ENCODE data around the gene KDM5B.
A peak's percentile ranks its signal among the peaks of the same experiment; 100 is the strongest.

Gene KDM5B

GRCh38 chr1:202711949-202712635, 96.1 kb downstream of the KDM5B start:
- Histone ChIP-seq H3K4me1 (ENCODE audit: control extremely low read depth in 1 of 4, control insufficient read depth in 4 of 4, insufficient read depth in 4 of 4, low read length in 3 of 4) (peaks cover 0 to 16% (median 10%) of the 10 kb centered on the region in 4 experiments), H3K27me3 (replicated peaks in 2 of 5; ENCODE audit: control insufficient read depth in 4 of 5, insufficient read depth in 5 of 5, low read length in 4 of 5) (peaks cover 6 to 73% (median 41%) of the 10 kb centered on the region in 5 experiments), H3K9me3 (ENCODE audit: control extremely low read depth in 1 of 5, control insufficient read depth in 4 of 5, insufficient read depth in 2 of 5, low read depth in 1 of 5, low read length in 4 of 5) (no peaks in the 10 kb centered on the region), H3K4me3 (ENCODE audit: control insufficient read depth in 1 of 7, extremely low read depth in 1 of 7, insufficient read depth in 4 of 7, low read depth in 2 of 7, low read length in 6 of 7) (no peak overlapping the region), H3K27ac (ENCODE audit: insufficient read depth in 1 of 2, low read depth in 1 of 2, low read length in 2 of 2, poor library complexity in 1 of 2, severe bottlenecking in 2 of 2) (no peak overlapping the region), H3K36me3 (ENCODE audit: control insufficient read depth in 4 of 4, insufficient read depth in 4 of 4, low read length in 3 of 4) (no peaks in the 10 kb centered on the region)
- 86% methylated on average over 8 of the region's 9 CpGs for WGBS (ENCODE audit: insufficient coverage)
- ChIA-PET POLR2A (no interaction called here), CTCF (interaction anchor here (0.9 to 2.8 kb wide), 3 partner anchors 8 to 52 kb away, joined by 3 to 12 read pairs (median 5); no protein-coding TSS in a partner anchor)
- DNase-seq, result no peak

GRCh38 chr1:202710070-202711045, 97.9 kb downstream of the KDM5B start, which contains the start of gene SYT2:
Gene SYT2 (minus strand): TSS chr1:202710454. CDS start chr1:202605772, 104,682 bp downstream.
- WGBS (ENCODE audit: insufficient coverage), result 5% methylated on average over 44 of the region's 64 CpGs
- peak; percentile 21 to 61 (median 52) for DNase-seq
- no peaks in the 10 kb centered on the region for H3K36me3 ChIP-seq (ENCODE audit: control insufficient read depth in 4 of 4, insufficient read depth in 4 of 4, low read length in 3 of 4)
- H3K27me3 ChIP-seq (replicated peaks in 2 of 5; ENCODE audit: control insufficient read depth in 4 of 5, insufficient read depth in 5 of 5, low read length in 4 of 5), result peaks cover 6 to 85% (median 57%) of the 10 kb centered on the region in 5 experiments
- POLR2A ChIA-PET, result interaction anchor here (0.6 kb wide), 1 partner anchor 11 kb away, joined by 5 read pairs; no protein-coding TSS in a partner anchor
- H3K4me3 ChIP-seq (ENCODE audit: control insufficient read depth in 1 of 7, extremely low read depth in 1 of 7, insufficient read depth in 4 of 7, low read depth in 2 of 7, low read length in 6 of 7), result peak within 1 kb of the TSS in 5 of 7 experiments; percentile 17 to 64 (median 40)
- peaks cover 0 to 16% (median 10%) of the 10 kb centered on the region in 4 experiments for H3K4me1 ChIP-seq (ENCODE audit: control extremely low read depth in 1 of 4, control insufficient read depth in 4 of 4, insufficient read depth in 4 of 4, low read length in 3 of 4)
- H3K9me3 ChIP-seq (ENCODE audit: control extremely low read depth in 1 of 5, control insufficient read depth in 4 of 5, insufficient read depth in 2 of 5, low read depth in 1 of 5, low read length in 4 of 5), result no peaks in the 10 kb centered on the region
- CTCF ChIA-PET, result interaction anchor here (0.6 to 2.8 kb wide), 3 partner anchors 10 to 35 kb away, joined by 3 to 12 read pairs (median 9); no protein-coding TSS in a partner anchor
- no peak within 1 kb of the TSS for H3K27ac ChIP-seq (ENCODE audit: insufficient read depth in 1 of 2, low read depth in 1 of 2, low read length in 2 of 2, poor library complexity in 1 of 2, severe bottlenecking in 2 of 2)

GRCh38 chr1:202709276-202710041, 98.8 kb downstream of the KDM5B start:
- CTCF ChIA-PET, result interaction anchor here (0.6 to 2.6 kb wide), 4 partner anchors 8 to 35 kb away, joined by 3 to 9 read pairs (median 3); no protein-coding TSS in a partner anchor
- H3K4me3 ChIP-seq (ENCODE audit: control insufficient read depth in 1 of 7, extremely low read depth in 1 of 7, insufficient read depth in 4 of 7, low read depth in 2 of 7, low read length in 6 of 7), result peak overlapping the region in 3 of 7 experiments; percentile 40 to 64 (median 53)
- POLR2A ChIA-PET, result interaction anchor here (0.6 kb wide), 1 partner anchor 15 kb away, joined by 6 read pairs; no protein-coding TSS in a partner anchor
- H3K36me3 ChIP-seq (ENCODE audit: control insufficient read depth in 4 of 4, insufficient read depth in 4 of 4, low read length in 3 of 4), result no peaks in the 10 kb centered on the region
- DNase-seq, result peak in 2 of 3 donors; percentile 44 to 47
- no peak overlapping the region for H3K27ac ChIP-seq (ENCODE audit: insufficient read depth in 1 of 2, low read depth in 1 of 2, low read length in 2 of 2, poor library complexity in 1 of 2, severe bottlenecking in 2 of 2)
- H3K27me3 ChIP-seq (replicated peaks in 2 of 5; ENCODE audit: control insufficient read depth in 4 of 5, insufficient read depth in 5 of 5, low read length in 4 of 5), result peaks cover 4 to 90% (median 63%) of the 10 kb centered on the region in 5 experiments
- H3K9me3 ChIP-seq (ENCODE audit: control extremely low read depth in 1 of 5, control insufficient read depth in 4 of 5, insufficient read depth in 2 of 5, low read depth in 1 of 5, low read length in 4 of 5), result no peaks in the 10 kb centered on the region
- peaks cover 0 to 16% (median 10%) of the 10 kb centered on the region in 4 experiments for H3K4me1 ChIP-seq (ENCODE audit: control extremely low read depth in 1 of 4, control insufficient read depth in 4 of 4, insufficient read depth in 4 of 4, low read length in 3 of 4)
- WGBS (ENCODE audit: insufficient coverage), result 5% methylated on average over 25 of the region's 34 CpGs

GRCh38 chr1:202708456-202709275, 99.6 kb downstream of the KDM5B start:
- DNase-seq, result no peak
- CTCF ChIA-PET, result interaction anchor here (1.0 to 2.6 kb wide), 3 partner anchors 8 to 11 kb away, joined by 3 to 9 read pairs (median 3); no protein-coding TSS in a partner anchor
- Histone ChIP-seq H3K27ac (ENCODE audit: insufficient read depth in 1 of 2, low read depth in 1 of 2, low read length in 2 of 2, poor library complexity in 1 of 2, severe bottlenecking in 2 of 2) (no peak overlapping the region), H3K4me1 (ENCODE audit: control extremely low read depth in 1 of 4, control insufficient read depth in 4 of 4, insufficient read depth in 4 of 4, low read length in 3 of 4) (peaks cover 0 to 16% (median 10%) of the 10 kb centered on the region in 4 experiments), H3K4me3 (ENCODE audit: control insufficient read depth in 1 of 7, extremely low read depth in 1 of 7, insufficient read depth in 4 of 7, low read depth in 2 of 7, low read length in 6 of 7) (no peak overlapping the region), H3K27me3 (replicated peaks in 2 of 5; ENCODE audit: control insufficient read depth in 4 of 5, insufficient read depth in 5 of 5, low read length in 4 of 5) (peaks cover 4 to 97% (median 63%) of the 10 kb centered on the region in 5 experiments), H3K36me3 (ENCODE audit: control insufficient read depth in 4 of 4, insufficient read depth in 4 of 4, low read length in 3 of 4) (no peaks in the 10 kb centered on the region), H3K9me3 (ENCODE audit: control extremely low read depth in 1 of 5, control insufficient read depth in 4 of 5, insufficient read depth in 2 of 5, low read depth in 1 of 5, low read length in 4 of 5) (no peaks in the 10 kb centered on the region)
- WGBS (ENCODE audit: insufficient coverage), result 75% methylated on average over 10 of the region's 12 CpGs
- POLR2A ChIA-PET, result interaction anchor here (0.6 kb wide), 1 partner anchor 16 kb away, joined by 6 read pairs; no protein-coding TSS in a partner anchor

- peaks cover 4 to 98% (median 60%) of the 10 kb centered on the region in 5 experiments for H3K27me3 ChIP-seq (replicated peaks in 2 of 5; ENCODE audit: control insufficient read depth in 4 of 5, insufficient read depth in 5 of 5, low read length in 4 of 5)
- no peak for DNase-seq
These were observed 101.4 kb downstream of the KDM5B start for GRCh38 chr1:202706851-202707250.

More at GRCh38 chr1:202706851-202707250, 101.4 kb downstream of the KDM5B start:
- no peak overlapping the region for H3K27ac ChIP-seq (ENCODE audit: insufficient read depth in 1 of 2, low read depth in 1 of 2, low read length in 2 of 2, poor library complexity in 1 of 2, severe bottlenecking in 2 of 2)
- H3K4me3 ChIP-seq (ENCODE audit: control insufficient read depth in 1 of 7, extremely low read depth in 1 of 7, insufficient read depth in 4 of 7, low read depth in 2 of 7, low read length in 6 of 7), result no peak overlapping the region
- 81% methylated on average over 4 of the region's 5 CpGs for WGBS (ENCODE audit: insufficient coverage)
- H3K9me3 ChIP-seq (ENCODE audit: control extremely low read depth in 1 of 5, control insufficient read depth in 4 of 5, insufficient read depth in 2 of 5, low read depth in 1 of 5, low read length in 4 of 5), result no peaks in the 10 kb centered on the region
- H3K36me3 ChIP-seq (ENCODE audit: control insufficient read depth in 4 of 4, insufficient read depth in 4 of 4, low read length in 3 of 4), result no peaks in the 10 kb centered on the region
- ChIA-PET POLR2A (interaction anchor here (0.7 kb wide), 1 partner anchor 20 kb away, joined by 3 read pairs; no protein-coding TSS in a partner anchor), CTCF (interaction anchor here (1.3 kb wide), 1 partner anchor 13 kb away, joined by 4 read pairs; no protein-coding TSS in a partner anchor)
- peaks cover 0 to 16% (median 10%) of the 10 kb centered on the region in 4 experiments for H3K4me1 ChIP-seq (ENCODE audit: control extremely low read depth in 1 of 4, control insufficient read depth in 4 of 4, insufficient read depth in 4 of 4, low read length in 3 of 4)

Data from common myeloid progenitor, CD34-positive (primary cell).